AG04450 (cell line): Measurements from ENCODE around the gene TAS2R39. TPM values are rescaled to one million over a fixed set of nuclear protein-coding genes. Genes with fewer than 3 reads are reported as not detected.
"Not testable (repeated sequence)": the region's sequence is repeated elsewhere in the genome, so short reads cannot be mapped to it uniquely, and the experiment has no call there.

Experiments
- CTCF ChIA-PET: fragments of 300-600, 350-600 bp; formaldehyde crosslinking; extraction: SDS; loops from one replicate; lab custom pipeline; 2022; ENCODE audit warnings: antibody characterized with exemption, inconsistent platforms; lab: Charles Lee
- POLR2A ChIA-PET: fragments of 350-600 bp; formaldehyde crosslinking; extraction: SDS; loops from one replicate; lab custom pipeline; 2021; ENCODE audit warnings: antibody characterized with exemption, inconsistent platforms; lab: Yijun Ruan, JAX
- DNase-seq: peaks from one replicate; pipeline ENCODE4 v3.0.0-alpha.2; 2011; ENCODE audit warnings: low read depth, low spot score
- H3K27ac ChIP-seq: one replicate; pipeline ENCODE4 v1.5.1; 2012; ENCODE audit warnings: low read depth, low read length, control low read depth
- H3K27me3 ChIP-seq: one replicate; pipeline ENCODE4 v1.6.0; 2012; ENCODE audit warnings: low read length; ENCODE audit not compliant: control insufficient read depth, insufficient read depth
- H3K4me3 ChIP-seq: 2 replicates; pipeline ENCODE4 v1.5.1; 2011; ENCODE audit warnings: mild to moderate bottlenecking, low read depth, low read length, control low read depth
- H3K9me3 ChIP-seq: 2 replicates; pipeline ENCODE4 v1.5.1; 2012; ENCODE audit warnings: low read length; ENCODE audit not compliant: control insufficient read depth, insufficient read depth
- CTCF ChIP-seq: IDR thresholded peaks from 2 replicates; pipeline ENCODE4 v1.5.1; 2011; ENCODE audit warnings: low read depth, low read length, control low read depth, inconsistent platforms
- polyA plus RNA-seq: library from polyadenylated mRNA; depleted of rRNA; stranded (reverse); fragments of >200 nt; gene quantifications from 2 replicates; pipeline ENCODE4 v1.2.3, GENCODE V29; 2011

TAS2R39 gene
- polyA plus RNA-seq, 1 experiment = not detected

- DNase-seq = no peak
- H3K27me3 ChIP-seq = no peaks in the 10 kb centered on the region
- H3K27ac ChIP-seq = no peak overlapping the region
- no peaks in the 10 kb centered on the region for H3K9me3 ChIP-seq
- CTCF ChIA-PET = interaction anchor here (0.9 to 3.8 kb wide), 2 partner anchors 13 to 15 kb away, joined by 3 to 33 read pairs; no protein-coding TSS in a partner anchor
- TF ChIP-seq CTCF = no peak
- POLR2A ChIA-PET = no interaction called here
- no peak overlapping the region for H3K4me3 ChIP-seq
Measured at GRCh38 chr7:143202161-143202560, 18.9 kb downstream of the TAS2R39 start.

- POLR2A ChIA-PET = no interaction called here
- Histone ChIP-seq H3K27me3 (no peaks in the 10 kb centered on the region), H3K4me3 (no peak overlapping the region), H3K9me3 (no peaks in the 10 kb centered on the region), H3K27ac (no peak overlapping the region)
- CTCF ChIA-PET = interaction anchor here (3.8 kb wide), 1 partner anchor 12 kb away, joined by 33 read pairs; no protein-coding TSS in a partner anchor
- DNase-seq = no peak
- TF ChIP-seq CTCF = no peak
Measured at GRCh38 chr7:143203386-143203785, 20.2 kb downstream of the TAS2R39 start.

DNA sequence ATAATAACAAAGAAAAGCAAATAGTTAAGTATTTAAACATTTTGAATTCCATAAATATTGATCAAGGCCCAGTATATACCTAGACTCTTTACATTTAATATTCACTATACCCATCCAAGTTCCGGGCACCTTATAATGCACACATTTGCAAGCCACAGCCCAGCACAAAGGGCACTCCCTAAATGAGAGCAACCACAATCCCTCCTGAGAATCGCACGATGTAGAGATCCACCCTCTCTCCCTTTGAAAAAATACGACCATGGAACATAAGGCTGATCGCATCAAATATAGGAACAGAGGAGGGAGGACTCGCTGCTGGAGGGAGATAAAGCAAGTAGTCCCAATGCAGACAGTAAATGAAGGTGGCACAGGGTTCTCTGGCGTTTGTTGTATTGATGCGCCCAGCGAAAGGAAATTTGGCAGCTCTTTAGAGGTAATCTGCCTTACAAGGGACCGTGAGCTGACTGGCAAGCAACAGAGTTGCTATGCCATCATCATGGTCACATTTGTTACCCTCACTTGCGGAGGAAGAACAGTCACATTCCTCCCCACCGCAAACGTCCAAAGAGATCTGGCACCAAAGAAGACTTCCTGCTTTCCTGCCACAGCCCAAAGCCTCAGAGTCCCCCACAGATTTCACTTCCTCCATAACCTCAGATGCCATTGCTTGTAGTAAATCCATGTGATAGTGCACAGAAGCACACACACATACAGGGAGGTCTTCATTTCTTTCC, 22.5 kb downstream of the TAS2R39 start:
- TF ChIP-seq CTCF = no peak
- no peak overlapping the region for H3K4me3 ChIP-seq
- H3K27me3 ChIP-seq = no peaks in the 10 kb centered on the region
- CTCF ChIA-PET = interaction anchor here (1.8 kb wide), 1 partner anchor 10 kb away, joined by 9 read pairs; no protein-coding TSS in a partner anchor
- no peak for DNase-seq
- no peak overlapping the region for H3K27ac ChIP-seq
- H3K9me3 ChIP-seq = no peaks in the 10 kb centered on the region
- POLR2A ChIA-PET = no interaction called here

GRCh38 chr7:143210541-143210940, 27.3 kb downstream of the TAS2R39 start:
- Histone ChIP-seq H3K27me3 (no peaks in the 10 kb centered on the region), H3K4me3 (no peak overlapping the region), H3K9me3 (no peaks in the 10 kb centered on the region), H3K27ac (no peak overlapping the region)
- ChIA-PET POLR2A (no interaction called here), CTCF (no interaction called here)
- no peak for DNase-seq
- TF ChIP-seq CTCF = no peak

DNA sequence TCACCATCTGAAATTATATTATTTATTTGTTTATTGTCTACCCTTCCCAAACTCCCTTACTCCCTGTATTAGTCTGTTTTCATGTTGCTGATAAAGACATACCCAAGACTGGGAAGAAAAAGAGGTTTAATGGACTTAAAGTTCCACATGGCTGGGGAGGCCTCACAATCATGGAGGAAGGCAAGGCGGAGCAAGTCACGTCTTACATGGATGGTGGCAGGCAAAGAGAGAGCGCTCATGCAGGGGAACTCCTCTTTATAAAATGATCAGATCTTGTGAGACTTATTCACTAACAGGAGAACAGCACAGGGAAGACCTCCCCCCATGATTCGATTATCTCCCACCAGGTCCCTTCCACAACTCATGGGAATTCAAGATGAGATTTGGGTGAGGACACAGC, 30.3 kb downstream of the TAS2R39 start:
- H3K27me3 ChIP-seq, H3K27ac ChIP-seq, H3K4me3 ChIP-seq, H3K9me3 ChIP-seq, POLR2A ChIA-PET, DNase-seq: not testable (repeated sequence)
- CTCF ChIA-PET = interaction anchor here (0.5 to 8.8 kb wide), 6 partner anchors 198 to 355 kb away, joined by 4 to 406 read pairs (median 20); no protein-coding TSS in a partner anchor
